Natural killer cell (primary cell): ENCODE data around the gene SLC26A2. TPM values are rescaled to one million over a fixed set of nuclear protein-coding genes. Genes with fewer than 3 reads are reported as not detected.

ENCODE experiments used
- ATAC-seq, 3 donors: fragments of 150-1000 bp in 2 of 3; fragments of 200-7000 bp in 1 of 3; cut with Tn5 transposase; 1 replicate in 1 of 3; 2 replicates in 2 of 3; pipeline ENCODE4 v1.10.0; 2021; ENCODE audit warnings: mild to moderate bottlenecking in 2 of 3, moderate library complexity in 2 of 3
- DNase-seq, 2 donors: peaks; one replicate each; pipeline versions ENCODE4 v3.0.0 to v3.0.0-alpha.2; 2013 to 2021; ENCODE audit warnings: mixed read lengths in 1 of 2
- H3K27ac ChIP-seq: one replicate; pipeline ENCODE4 v1.5.1; 2013; ENCODE audit warnings: mild to moderate bottlenecking, low read length
- H3K27me3 ChIP-seq: one replicate; pipeline ENCODE4 v1.6.1; 2013; ENCODE audit warnings: low read length; ENCODE audit not compliant: control insufficient read depth, insufficient read depth
- H3K36me3 ChIP-seq: one replicate; pipeline ENCODE4 v1.6.1; 2013; ENCODE audit warnings: low read length; ENCODE audit not compliant: control insufficient read depth, insufficient read depth
- H3K4me1 ChIP-seq: one replicate; pipeline ENCODE4 v1.6.1; 2013; ENCODE audit warnings: low read length; ENCODE audit not compliant: control insufficient read depth, insufficient read depth
- H3K4me3 ChIP-seq: one replicate; pipeline ENCODE4 v1.5.1; 2013; ENCODE audit warnings: low read length
- H3K9me3 ChIP-seq: one replicate; pipeline ENCODE4 v1.6.1; 2013; ENCODE audit warnings: low read length; ENCODE audit not compliant: control insufficient read depth, insufficient read depth
- H3K27ac Mint-ChIP-seq, 2 donors: one replicate each; pipeline ENCODE4 v1.8.0; 2022; ENCODE audit warnings: mild to moderate bottlenecking in 2 of 2, mixed read lengths in 2 of 2, moderate library complexity in 1 of 2
- H3K27me3 Mint-ChIP-seq, 2 donors: one replicate each; pipeline ENCODE4 v1.8.0; 2022; ENCODE audit warnings: low read depth in 2 of 2, mixed read lengths in 2 of 2
- H3K36me3 Mint-ChIP-seq: one replicate; pipeline ENCODE4 v1.8.0; 2022; ENCODE audit warnings: mixed read lengths
- H3K4me1 Mint-ChIP-seq, 2 donors: one replicate each; pipeline ENCODE4 v1.8.0; 2022; ENCODE audit warnings: mixed read lengths in 2 of 2
- H3K4me3 Mint-ChIP-seq: one replicate; pipeline ENCODE4 v1.8.0; 2022; ENCODE audit warnings: mild to moderate bottlenecking, moderate library complexity, mixed read lengths
- H3K9me3 Mint-ChIP-seq, 2 donors: one replicate each; pipeline ENCODE4 v1.8.0; 2022; ENCODE audit warnings: mixed read lengths in 2 of 2
- CTCF ChIP-seq: fragments of 200-600 bp; IDR thresholded peaks from one replicate; pipeline ENCODE4 v1.8.0; 2022; ENCODE audit warnings: antibody characterized with exemption
- WGBS: methylation state at CpG from one replicate; pipeline ENCODE4 v1.1.7; 2013; ENCODE audit warnings: missing lambda C conversion rate; ENCODE audit not compliant: insufficient coverage; 5-methylcytosine and 5-hydroxymethylcytosine counted together
- intact Hi-C: fragments of 100-400 bp; cut with micrococcal nuclease; formaldehyde crosslinking; loops from one replicate; pipeline ENCODE4 v1.14.2; 2022
- total RNA-seq, 4 donors: library from RNA; stranded (reverse); fragments of 120-200 nt in 1 of 4; gene quantifications; one replicate each; pipeline versions ENCODE4 v1.2.3 to v1.2.4, GENCODE V29; 2013 to 2022

Gene SLC26A2
- total RNA-seq, 3 donors from 2014 or later (not counting 1 experiment from before 2014, with no cell fraction given) = 6.2 to 10.9 (median 8.1) TPM

GRCh38 chr5:150020249-150020648 is 59.7 kb downstream of the SLC26A2 start:
- no peak for DNase-seq
- Histone ChIP-seq H3K27ac (no peak overlapping the region), H3K9me3 (peaks cover 5% of the 10 kb centered on the region), H3K27me3 (no peaks in the 10 kb centered on the region), H3K4me1 (no peaks in the 10 kb centered on the region), H3K4me3 (no peak overlapping the region), H3K36me3 (peaks cover 80% of the 10 kb centered on the region)
- no peak for TF ChIP-seq CTCF
- peaks cover 60% of the 10 kb centered on the region for H3K36me3 Mint-ChIP-seq
- no peak overlapping the region for H3K27ac Mint-ChIP-seq
- H3K4me3 Mint-ChIP-seq = no peak overlapping the region
- no peak for ATAC-seq
- peaks cover 0 to 4% of the 10 kb centered on the region in 2 donors for H3K9me3 Mint-ChIP-seq
- H3K4me1 Mint-ChIP-seq = peaks cover 4 to 6% of the 10 kb centered on the region in 2 donors
- intact Hi-C loops = no loop called here
- no peaks in the 10 kb centered on the region for H3K27me3 Mint-ChIP-seq
- 100% methylated on average over 1 of the region's 1 CpG for WGBS

- 96% methylated on average over 13 of the region's 13 CpGs for WGBS
- peak overlapping the region in 1 of 2 donors; percentile 45 for H3K27ac Mint-ChIP-seq
- Histone ChIP-seq H3K36me3 (peaks cover 77% of the 10 kb centered on the region), H3K27ac (no peak overlapping the region), H3K4me3 (no peak overlapping the region), H3K27me3 (no peaks in the 10 kb centered on the region), H3K9me3 (no peaks in the 10 kb centered on the region), H3K4me1 (no peaks in the 10 kb centered on the region)
- intact Hi-C loops = no loop called here
- no peak overlapping the region for H3K4me3 Mint-ChIP-seq
- H3K27me3 Mint-ChIP-seq = no peaks in the 10 kb centered on the region
- DNase-seq (no peak), ATAC-seq (no peak)
- peaks cover 62% of the 10 kb centered on the region for H3K36me3 Mint-ChIP-seq
- peaks cover 4 to 6% of the 10 kb centered on the region in 2 donors for H3K4me1 Mint-ChIP-seq
- no peaks in the 10 kb centered on the region for H3K9me3 Mint-ChIP-seq
- TF ChIP-seq CTCF = no peak
Measured at GRCh38 chr5:150021491-150022157, 61.1 kb downstream of the SLC26A2 start.

DNA sequence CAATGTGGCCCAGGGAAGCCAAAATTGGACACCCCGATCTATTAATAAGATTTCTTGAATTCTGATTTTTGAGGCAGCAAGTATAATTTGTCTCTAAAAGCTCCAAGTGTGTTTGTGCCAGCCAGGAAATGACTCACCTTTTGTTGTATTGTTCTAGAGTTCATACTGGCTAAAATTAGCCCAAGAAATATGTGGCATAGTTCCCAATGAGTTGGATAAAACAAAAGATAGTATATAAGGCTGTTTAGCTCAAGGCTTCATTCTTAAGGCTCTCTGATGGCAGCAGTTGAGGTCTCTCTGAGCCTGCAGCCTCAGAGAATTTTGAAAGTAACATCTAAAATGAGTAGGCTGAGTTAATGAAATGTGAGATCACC is 61.6 kb downstream of the SLC26A2 start:
- H3K9me3 ChIP-seq = no peaks in the 10 kb centered on the region
- H3K27ac Mint-ChIP-seq = no peak overlapping the region
- no peak for DNase-seq
- no peak overlapping the region for H3K4me3 Mint-ChIP-seq
- H3K36me3 Mint-ChIP-seq = peaks cover 57% of the 10 kb centered on the region
- H3K4me1 Mint-ChIP-seq = peaks cover 4 to 5% of the 10 kb centered on the region in 2 donors
- no peaks in the 10 kb centered on the region for H3K27me3 ChIP-seq
- no peaks in the 10 kb centered on the region for H3K9me3 Mint-ChIP-seq
- H3K4me3 ChIP-seq = no peak overlapping the region
- ATAC-seq = no peak
- H3K4me1 ChIP-seq = no peaks in the 10 kb centered on the region
- 100% methylated on average over 1 of the region's 1 CpG for WGBS
- intact Hi-C loops = no loop called here
- H3K27ac ChIP-seq = no peak overlapping the region
- H3K27me3 Mint-ChIP-seq = no peaks in the 10 kb centered on the region
- H3K36me3 ChIP-seq = peaks cover 78% of the 10 kb centered on the region
- no peak for TF ChIP-seq CTCF

GRCh38 chr5:150022681-150023080 is 62.1 kb downstream of the SLC26A2 start:
- H3K9me3 Mint-ChIP-seq = no peaks in the 10 kb centered on the region

More at GRCh38 chr5:150022681-150023080, 62.1 kb downstream of the SLC26A2 start:
- H3K27me3 ChIP-seq = no peaks in the 10 kb centered on the region
- no peak overlapping the region for H3K4me3 ChIP-seq
- DNase-seq = no peak
- ATAC-seq = no peak
- 93% methylated on average over 2 of the region's 2 CpGs for WGBS
- H3K36me3 ChIP-seq = peaks cover 80% of the 10 kb centered on the region
- H3K4me3 Mint-ChIP-seq = no peak overlapping the region
- H3K4me1 ChIP-seq = no peaks in the 10 kb centered on the region
- no peak overlapping the region for H3K27ac Mint-ChIP-seq
- no peaks in the 10 kb centered on the region for H3K27me3 Mint-ChIP-seq
- intact Hi-C loops = no loop called here
- H3K4me1 Mint-ChIP-seq = peaks cover 0 to 4% of the 10 kb centered on the region in 2 donors
- no peaks in the 10 kb centered on the region for H3K9me3 ChIP-seq
- peaks cover 58% of the 10 kb centered on the region for H3K36me3 Mint-ChIP-seq
- no peak for TF ChIP-seq CTCF
- no peak overlapping the region for H3K27ac ChIP-seq
